Thymus (tissue), 11 donors: ENCODE data around the gene SASH1. TPM values are rescaled to one million over a fixed set of nuclear protein-coding genes. Genes with fewer than 3 reads are reported as not detected.

Experiments
- DNase-seq, 9 donors: peaks; one replicate each; pipeline ENCODE4 v3.0.0-alpha.2; 2013; ENCODE audit warnings: low spot score in 9 of 9, low read depth in 6 of 9, missing footprints in 1 of 9
- H3K27ac ChIP-seq, 2 donors: one replicate each; pipeline ENCODE4 v1.5.1; 2013; ENCODE audit warnings: control low read depth in 1 of 2, low read depth in 1 of 2, low read length in 1 of 2, mild to moderate bottlenecking in 1 of 2, moderate library complexity in 1 of 2
- H3K27me3 ChIP-seq, 2 donors: one replicate each; pipeline ENCODE4 v1.5.1; 2013; ENCODE audit warnings: low read length in 1 of 2; ENCODE audit not compliant: control insufficient read depth in 2 of 2, insufficient read depth in 1 of 2
- H3K36me3 ChIP-seq, 2 donors: one replicate each; pipeline ENCODE4 v1.5.1; 2013; ENCODE audit warnings: low read length in 1 of 2, mild to moderate bottlenecking in 1 of 2, moderate library complexity in 1 of 2; ENCODE audit not compliant: control insufficient read depth in 2 of 2, insufficient read depth in 2 of 2
- H3K4me1 ChIP-seq, 2 donors: one replicate each; pipeline ENCODE4 v1.5.1; 2013; ENCODE audit warnings: low read length in 2 of 2; ENCODE audit not compliant: control insufficient read depth in 2 of 2, insufficient read depth in 2 of 2
- H3K4me3 ChIP-seq, 2 donors: one replicate each; pipeline ENCODE4 v1.5.1; 2013; ENCODE audit warnings: low read length in 2 of 2, control low read depth in 1 of 2, mild to moderate bottlenecking in 1 of 2
- H3K9me3 ChIP-seq, 2 donors: one replicate each; pipeline ENCODE4 v1.5.1; 2013; ENCODE audit warnings: low read length in 1 of 2, mild to moderate bottlenecking in 1 of 2; ENCODE audit not compliant: control insufficient read depth in 2 of 2, insufficient read depth in 1 of 2
- WGBS: extraction: QIAGEN DNeasy Blood & Tissue Kit; methylation state at CpG from one replicate; pipeline ENCODE4 v1.1.7; 2013; 5-methylcytosine and 5-hydroxymethylcytosine counted together
- polyA plus RNA-seq: library from polyadenylated mRNA; stranded (reverse); fragments of 200-250 nt; gene quantifications from one replicate; pipeline ENCODE4 v1.2.3, GENCODE V29; 2013
- total RNA-seq: library from RNA; stranded (reverse); fragments of 120-200 nt; gene quantifications from one replicate; pipeline ENCODE4 v1.2.4, GENCODE V29; 2013
- donor health status: healthy.

Gene SASH1
- total and polyA plus RNA-seq, 2 donors, result 3.7 to 7.0 TPM

GRCh38 chr6:148342100-148342349, 613 bp upstream of the SASH1 start:
- no peaks in the 10 kb centered on the region for H3K36me3 ChIP-seq
- peaks cover 31 to 57% of the 10 kb centered on the region in 2 donors for H3K27me3 ChIP-seq
- 17% methylated on average over 8 of the region's 8 CpGs for WGBS
- no peaks in the 10 kb centered on the region for H3K9me3 ChIP-seq
- DNase-seq, result no peak
- peak overlapping the region in 1 of 2 donors; percentile 66 for H3K27ac ChIP-seq
- H3K4me1 ChIP-seq, result peaks cover 0 to 4% of the 10 kb centered on the region in 2 donors
- H3K4me3 ChIP-seq, result peak overlapping the region in 1 of 2 donors; percentile 23

- no peak for DNase-seq
- WGBS, result 9% methylated on average over 34 of the region's 34 CpGs
- H3K9me3 ChIP-seq, result no peaks in the 10 kb centered on the region
- H3K36me3 ChIP-seq, result no peaks in the 10 kb centered on the region
- H3K4me3 ChIP-seq, result peak overlapping the region; percentile 8 to 38
- H3K4me1 ChIP-seq, result peaks cover 0 to 4% of the 10 kb centered on the region in 2 donors
- H3K27ac ChIP-seq, result peak overlapping the region in 1 of 2 donors; percentile 54
- peaks cover 31 to 57% of the 10 kb centered on the region in 2 donors for H3K27me3 ChIP-seq
These were observed 577 bp downstream of the SASH1 start for GRCh38 chr6:148343047-148343782.

- Histone ChIP-seq H3K27me3 (peaks cover 31 to 55% of the 10 kb centered on the region in 2 donors), H3K36me3 (no peaks in the 10 kb centered on the region), H3K4me1 (peaks cover 0 to 4% of the 10 kb centered on the region in 2 donors), H3K9me3 (no peaks in the 10 kb centered on the region), H3K4me3 (no peak overlapping the region), H3K27ac (no peak overlapping the region)
- 77% methylated on average over 1 of the region's 1 CpG for WGBS
- no peak for DNase-seq
These were observed 2.5 kb downstream of the SASH1 start for GRCh38 chr6:148345176-148345575.

- H3K36me3 ChIP-seq, result no peaks in the 10 kb centered on the region
- H3K9me3 ChIP-seq, result no peaks in the 10 kb centered on the region
- no peak overlapping the region for H3K4me3 ChIP-seq
- no peak for DNase-seq
- H3K4me1 ChIP-seq, result peaks cover 0 to 4% of the 10 kb centered on the region in 2 donors
- peaks cover 30 to 54% of the 10 kb centered on the region in 2 donors for H3K27me3 ChIP-seq
- WGBS, result 82% methylated on average over 4 of the region's 4 CpGs
- no peak overlapping the region for H3K27ac ChIP-seq
These were observed 2.9 kb downstream of the SASH1 start for GRCh38 chr6:148345578-148345977.

GRCh38 chr6:148346681-148347440, 4.2 kb downstream of the SASH1 start:
- DNase-seq, result no peak
- Histone ChIP-seq H3K4me1 (peaks cover 0 to 3% of the 10 kb centered on the region in 2 donors), H3K4me3 (no peak overlapping the region), H3K9me3 (no peaks in the 10 kb centered on the region), H3K36me3 (no peaks in the 10 kb centered on the region), H3K27ac (no peak overlapping the region), H3K27me3 (peaks cover 24 to 41% of the 10 kb centered on the region in 2 donors)
- 75% methylated on average over 6 of the region's 6 CpGs for WGBS

- H3K27ac ChIP-seq, result no peak overlapping the region
- H3K4me1 ChIP-seq, result no peaks in the 10 kb centered on the region
- no peaks in the 10 kb centered on the region for H3K36me3 ChIP-seq
- no peaks in the 10 kb centered on the region for H3K9me3 ChIP-seq
- no peak for DNase-seq
- H3K4me3 ChIP-seq, result no peak overlapping the region
- peaks cover 17 to 34% of the 10 kb centered on the region in 2 donors for H3K27me3 ChIP-seq
- 97% methylated on average over 4 of the region's 4 CpGs for WGBS
These were observed 4.9 kb downstream of the SASH1 start for GRCh38 chr6:148347441-148348054.

- H3K27ac ChIP-seq, result no peak overlapping the region
- peaks cover 9 to 28% of the 10 kb centered on the region in 2 donors for H3K27me3 ChIP-seq
- DNase-seq, result no peak
- WGBS, result 95% methylated on average over 3 of the region's 3 CpGs
- H3K4me3 ChIP-seq, result no peak overlapping the region
- H3K4me1 ChIP-seq, result no peaks in the 10 kb centered on the region
- H3K36me3 ChIP-seq, result no peaks in the 10 kb centered on the region
- no peaks in the 10 kb centered on the region for H3K9me3 ChIP-seq
These were observed 5.7 kb downstream of the SASH1 start for GRCh38 chr6:148348335-148348734.

GRCh38 chr6:148348778-148349177, 6.1 kb downstream of the SASH1 start:
- Histone ChIP-seq H3K27me3 (peaks cover 5 to 24% of the 10 kb centered on the region in 2 donors), H3K27ac (no peak overlapping the region), H3K9me3 (no peaks in the 10 kb centered on the region), H3K4me1 (no peaks in the 10 kb centered on the region), H3K36me3 (no peaks in the 10 kb centered on the region), H3K4me3 (no peak overlapping the region)
- DNase-seq, result no peak
- 97% methylated on average over 10 of the region's 10 CpGs for WGBS

GRCh38 chr6:148349466-148349865, 6.8 kb downstream of the SASH1 start:
- H3K27ac ChIP-seq, result no peak overlapping the region
- H3K27me3 ChIP-seq, result peaks cover 0 to 17% of the 10 kb centered on the region in 2 donors

More at GRCh38 chr6:148349466-148349865, 6.8 kb downstream of the SASH1 start:
- Histone ChIP-seq H3K36me3 (no peaks in the 10 kb centered on the region), H3K4me3 (no peak overlapping the region), H3K4me1 (no peaks in the 10 kb centered on the region), H3K9me3 (no peaks in the 10 kb centered on the region)
- no peak for DNase-seq
- 97% methylated on average over 9 of the region's 9 CpGs for WGBS
